CD4-positive, alpha-beta T cell (primary cell): Measurements from ENCODE around the gene HCAR2. TPM values are rescaled to one million over a fixed set of nuclear protein-coding genes. Genes with fewer than 3 reads are reported as not detected.
"Not testable (repeated sequence)": the region's sequence is repeated elsewhere in the genome, so short reads cannot be mapped to it uniquely, and the experiment has no call there.

Source experiments
- ATAC-seq: fragments of 200-7000 bp; cut with Tn5 transposase; one replicate; pipeline ENCODE4 v1.10.0; 2022; ENCODE audit warnings: mild to moderate bottlenecking; ENCODE audit not compliant: poor library complexity
- CTCF ChIA-PET: fragments of 350-600 bp; sonication (Branson Sonifier 250); formaldehyde crosslinking; loops from one replicate; lab custom pipeline; 2021; ENCODE audit warnings: antibody characterized with exemption, inconsistent platforms; lab: Charles Lee
- POLR2A ChIA-PET: fragments of 350-600 bp; sonication (Branson Sonifier 250); formaldehyde crosslinking; loops from one replicate; lab custom pipeline; 2021; ENCODE audit warnings: antibody characterized with exemption, inconsistent platforms; lab: Charles Lee
- DNase-seq, 14 experiments: peaks; one replicate each; pipeline ENCODE4 v3.0.0-alpha.2; 2013 to 2020; ENCODE audit warnings: mixed read lengths in 2 of 14
- H3K27ac ChIP-seq, 2 donors: one replicate each; pipeline versions ENCODE4 v1.5.1 to v1.7.0; 2013; ENCODE audit warnings: low read length in 2 of 2, low read depth in 1 of 2, mild to moderate bottlenecking in 1 of 2
- H3K27me3 ChIP-seq, 2 experiments: 1 replicate in 1 of 2; 2 replicates in 1 of 2; pipeline versions ENCODE4 v1.6.1 to v1.7.0; 2013; ENCODE audit warnings: low read length in 2 of 2, control low read depth in 1 of 2, mild to moderate bottlenecking in 1 of 2, moderate library complexity in 1 of 2; ENCODE audit not compliant: insufficient read depth in 2 of 2, control insufficient read depth in 1 of 2
- H3K36me3 ChIP-seq: one replicate; pipeline ENCODE4 v1.6.1; 2013; ENCODE audit warnings: low read length, control low read depth; ENCODE audit not compliant: insufficient read depth
- H3K4me1 ChIP-seq: one replicate; pipeline ENCODE4 v1.6.1; 2013; ENCODE audit warnings: low read length, control low read depth; ENCODE audit not compliant: insufficient read depth
- H3K4me3 ChIP-seq: one replicate; pipeline ENCODE4 v1.5.1; 2013; ENCODE audit warnings: mild to moderate bottlenecking, low read length, moderate library complexity
- H3K9me3 ChIP-seq, 2 experiments: 1 replicate in 1 of 2; 2 replicates in 1 of 2; pipeline versions ENCODE4 v1.6.1 to v1.7.0; 2013; ENCODE audit warnings: low read length in 2 of 2, mild to moderate bottlenecking in 2 of 2, control low read depth in 1 of 2, moderate library complexity in 1 of 2; ENCODE audit not compliant: control insufficient read depth in 1 of 2, insufficient read depth in 1 of 2
- H3K27ac Mint-ChIP-seq: one replicate; pipeline ENCODE4 v1.8.0; 2020; ENCODE audit warnings: mixed read lengths
- H3K27me3 Mint-ChIP-seq: one replicate; pipeline ENCODE4 v1.8.0; 2021; ENCODE audit warnings: mixed read lengths
- H3K36me3 Mint-ChIP-seq: one replicate; pipeline ENCODE4 v1.8.0; 2021; ENCODE audit warnings: low read depth, mixed read lengths
- H3K4me1 Mint-ChIP-seq: one replicate; pipeline ENCODE4 v1.8.0; 2021; ENCODE audit warnings: low read depth, mixed read lengths
- H3K4me3 Mint-ChIP-seq: one replicate; pipeline ENCODE4 v1.8.0; 2020; ENCODE audit warnings: mild to moderate bottlenecking, mixed read lengths
- H3K9me3 Mint-ChIP-seq: one replicate; pipeline ENCODE4 v1.8.0; 2020; ENCODE audit warnings: mixed read lengths
- intact Hi-C, 2 experiments: fragments of 100-400 bp; cut with DNase I in 1 of 2; cut with micrococcal nuclease in 1 of 2; formaldehyde crosslinking; loops; one replicate each; pipeline versions ENCODE4 v1.15.1 to v1.9.0; 2023 to 2025; cut with DNase I, micrococcal nuclease
- total RNA-seq, 174 experiments: library from RNA in 2 of 174; stranded (reverse) in 2 of 174; gene quantifications; one replicate each; pipeline ENCODE4 v1.2.3 and lab custom pipeline; 2021 to 2026

The HCAR2 gene
- total RNA-seq, 2 experiments from 2014 or later: 0.19 to 0.39 TPM

DNA sequence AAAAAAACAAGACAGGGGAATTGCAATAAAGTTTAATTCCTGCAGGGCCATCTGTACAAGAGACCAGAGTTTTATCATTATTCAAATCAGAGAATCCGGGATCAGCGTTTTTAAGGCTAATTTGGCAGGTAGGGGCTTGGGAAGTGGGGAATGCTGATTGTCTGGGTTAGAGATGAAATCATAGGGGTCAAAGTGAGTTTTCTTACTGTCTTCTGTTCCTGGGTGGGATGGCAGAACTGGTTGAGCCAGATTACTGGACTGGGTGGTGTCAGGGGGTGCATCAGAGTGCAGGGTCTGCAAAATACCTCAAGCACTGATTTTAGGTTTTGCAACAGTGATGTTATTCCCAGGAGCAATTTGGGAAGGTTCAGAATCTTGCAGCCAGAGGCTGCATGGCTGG, 7.2 kb upstream of the HCAR2 start:
- H3K9me3 Mint-ChIP-seq, H3K27me3 Mint-ChIP-seq, H3K27ac Mint-ChIP-seq, H3K27me3 ChIP-seq, H3K4me1 Mint-ChIP-seq, H3K4me3 ChIP-seq, CTCF ChIA-PET, H3K9me3 ChIP-seq, POLR2A ChIA-PET, intact Hi-C loops, ATAC-seq, H3K36me3 Mint-ChIP-seq, H3K4me1 ChIP-seq, H3K36me3 ChIP-seq, H3K4me3 Mint-ChIP-seq, DNase-seq, H3K27ac ChIP-seq: not testable (repeated sequence)

DNA sequence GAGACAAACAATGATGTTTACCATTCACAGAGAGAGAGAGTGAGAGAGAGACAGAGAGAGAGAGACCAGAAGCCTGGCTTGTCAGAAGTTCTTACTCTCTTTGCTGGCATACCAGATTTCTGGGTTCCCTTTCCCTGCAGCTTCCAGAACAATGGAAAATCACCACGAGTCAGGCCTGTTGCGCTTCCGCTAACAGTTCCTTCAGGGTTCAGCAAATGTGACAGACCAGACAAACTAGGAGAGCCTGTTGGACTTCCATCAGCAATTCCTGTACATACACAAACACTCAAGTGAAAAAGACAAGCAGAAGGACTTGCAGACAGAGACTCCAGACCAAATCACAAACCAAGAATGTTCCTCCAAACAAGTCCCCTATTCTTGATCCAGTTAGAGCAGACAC, 6.1 kb upstream of the HCAR2 start:
- H3K4me3 Mint-ChIP-seq, H3K27ac Mint-ChIP-seq, H3K36me3 ChIP-seq, POLR2A ChIA-PET, intact Hi-C loops, H3K9me3 ChIP-seq, ATAC-seq, H3K27me3 ChIP-seq, H3K27me3 Mint-ChIP-seq, H3K9me3 Mint-ChIP-seq, CTCF ChIA-PET, H3K4me1 ChIP-seq, DNase-seq, H3K4me3 ChIP-seq, H3K36me3 Mint-ChIP-seq, H3K27ac ChIP-seq, H3K4me1 Mint-ChIP-seq: not testable (repeated sequence)

DNA sequence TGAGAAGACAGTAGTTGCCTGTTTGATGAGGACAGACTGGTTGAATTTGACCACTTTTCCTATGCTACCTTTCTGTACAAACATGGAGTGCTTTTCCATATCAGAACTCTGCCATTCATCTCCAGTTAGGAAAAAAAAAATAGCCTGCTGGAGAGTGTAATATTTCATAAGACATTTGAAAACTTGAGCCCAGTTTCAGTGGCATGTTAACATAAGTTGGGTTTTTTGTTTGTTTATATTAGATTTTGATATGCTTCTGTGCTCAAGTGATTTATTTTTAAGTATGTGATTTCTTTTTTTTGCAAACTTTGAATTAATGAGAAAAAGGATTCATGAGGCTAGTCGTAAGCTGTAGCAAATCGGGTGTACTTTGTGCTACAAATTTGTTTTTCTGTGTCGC, 684 bp upstream of the HCAR2 start:
- H3K36me3 Mint-ChIP-seq, H3K4me3 ChIP-seq, H3K27ac Mint-ChIP-seq, H3K9me3 Mint-ChIP-seq, H3K36me3 ChIP-seq, H3K27me3 Mint-ChIP-seq, ATAC-seq, CTCF ChIA-PET, H3K4me1 ChIP-seq, H3K9me3 ChIP-seq, intact Hi-C loops, H3K27ac ChIP-seq, H3K4me1 Mint-ChIP-seq, H3K4me3 Mint-ChIP-seq, DNase-seq, H3K27me3 ChIP-seq, POLR2A ChIA-PET: not testable (repeated sequence)

DNA sequence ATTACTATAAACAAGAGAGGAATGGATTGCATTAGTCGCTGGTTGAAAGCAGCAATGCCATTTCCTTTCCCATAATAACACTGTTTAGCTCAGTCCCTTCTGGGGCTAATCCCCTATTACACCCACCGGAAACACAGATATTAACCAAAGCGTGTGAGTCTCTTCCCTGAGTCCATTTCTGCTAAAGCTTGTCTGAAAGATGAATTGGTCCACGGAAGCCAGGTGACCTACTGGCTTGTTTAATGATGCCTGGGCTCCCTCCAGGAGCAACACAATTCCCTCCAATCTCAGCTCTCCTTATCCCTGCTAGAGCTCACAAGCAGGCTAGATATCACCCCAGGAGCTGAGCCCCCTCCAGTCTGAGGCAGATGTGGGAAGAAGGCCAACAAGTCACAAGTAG, 1.7 kb downstream of the HCAR2 start:
- H3K36me3 ChIP-seq, H3K4me3 ChIP-seq, ATAC-seq, H3K36me3 Mint-ChIP-seq, H3K27me3 ChIP-seq, H3K9me3 Mint-ChIP-seq, intact Hi-C loops, POLR2A ChIA-PET, H3K4me1 Mint-ChIP-seq, CTCF ChIA-PET, H3K9me3 ChIP-seq, H3K4me3 Mint-ChIP-seq, H3K4me1 ChIP-seq, H3K27me3 Mint-ChIP-seq, H3K27ac Mint-ChIP-seq, H3K27ac ChIP-seq, DNase-seq: not testable (repeated sequence)

DNA sequence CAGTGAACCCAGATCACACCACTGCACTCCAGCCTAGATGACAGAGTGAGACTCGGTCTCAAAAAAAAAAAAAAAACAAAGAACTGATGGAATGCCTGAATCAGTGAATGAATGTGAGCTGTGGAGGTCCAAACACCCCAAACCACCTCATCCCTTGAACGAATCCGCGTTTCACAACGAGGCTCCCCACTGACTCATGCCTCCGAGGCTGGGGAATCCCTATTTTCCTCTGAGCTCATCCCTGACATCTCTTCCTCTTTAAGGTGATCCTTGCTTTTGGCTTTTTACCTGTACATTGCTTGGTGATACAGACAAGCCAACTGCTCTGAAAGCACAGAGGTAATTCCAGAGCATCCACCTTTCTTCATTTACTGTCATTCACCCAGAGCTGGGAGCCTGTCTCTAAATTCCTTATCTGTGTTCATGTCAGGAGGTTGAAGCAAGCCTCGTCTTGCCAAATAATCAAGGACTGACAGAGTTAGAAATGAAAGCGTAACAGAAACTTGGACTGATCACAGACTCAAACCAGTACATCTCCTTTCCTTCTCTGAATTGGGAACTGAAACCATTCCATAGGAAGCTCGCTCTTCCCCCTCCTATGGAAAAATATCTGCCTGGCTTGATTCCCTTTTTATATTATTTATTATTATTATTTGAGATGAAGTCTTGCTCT, 3.0 kb downstream of the HCAR2 start:
- H3K9me3 Mint-ChIP-seq, H3K4me1 Mint-ChIP-seq, POLR2A ChIA-PET, DNase-seq, H3K27me3 Mint-ChIP-seq, CTCF ChIA-PET, intact Hi-C loops, H3K27ac ChIP-seq, H3K36me3 Mint-ChIP-seq, H3K4me1 ChIP-seq, H3K27ac Mint-ChIP-seq, H3K27me3 ChIP-seq, H3K4me3 ChIP-seq, H3K9me3 ChIP-seq, ATAC-seq, H3K36me3 ChIP-seq, H3K4me3 Mint-ChIP-seq: not testable (repeated sequence)

DNA sequence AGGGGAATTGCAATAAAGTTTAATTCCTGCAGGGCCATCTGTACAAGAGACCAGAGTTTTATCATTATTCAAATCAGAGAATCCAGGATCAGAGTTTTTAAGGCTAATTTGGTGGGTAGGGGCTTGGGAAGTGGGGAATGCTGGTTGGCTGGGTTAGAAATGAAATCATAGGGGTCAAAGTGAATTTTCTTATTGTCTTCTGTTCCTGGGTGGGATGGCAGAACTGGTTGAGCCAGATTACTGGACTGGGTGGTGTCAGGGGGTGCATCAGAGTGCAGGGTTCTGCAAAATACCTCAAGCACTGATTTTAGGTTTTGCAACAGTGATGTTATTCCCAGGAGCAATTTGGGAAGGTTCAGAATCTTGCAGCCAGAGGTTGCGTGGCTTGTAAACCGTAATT, 6.2 kb downstream of the HCAR2 start:
- DNase-seq, POLR2A ChIA-PET, H3K27me3 Mint-ChIP-seq, CTCF ChIA-PET, H3K36me3 Mint-ChIP-seq, H3K9me3 ChIP-seq, H3K9me3 Mint-ChIP-seq, H3K4me1 ChIP-seq, H3K4me1 Mint-ChIP-seq, ATAC-seq, intact Hi-C loops, H3K36me3 ChIP-seq, H3K27ac ChIP-seq, H3K4me3 ChIP-seq, H3K27me3 ChIP-seq, H3K4me3 Mint-ChIP-seq, H3K27ac Mint-ChIP-seq: not testable (repeated sequence)
